ENCODE measurements around the gene BCAP29. TPM values are rescaled to one million over a fixed set of nuclear protein-coding genes. Genes with fewer than 3 reads are reported as not detected.

Gene BCAP29
- total and polyA plus RNA-seq, 2 of the 8 experiments (the other 6 are each of a cell fraction or from before 2014, with no cell fraction given), result 6.8 to 18.1 TPM

- Histone ChIP-seq H2BK12ac (ENCODE audit: low read depth, low read length) (no peak overlapping the region), H3K56ac (replicated peaks; ENCODE audit: insufficient read length, low read depth, low read length) (no peak overlapping the region), H2BK20ac (ENCODE audit: low read length) (no peak overlapping the region), H4K91ac (replicated peaks; ENCODE audit: insufficient read length, low read length) (no peak overlapping the region), H3K23ac (ENCODE audit: insufficient read length) (no peak overlapping the region), H3K18ac (ENCODE audit: extremely low read depth, low read length) (no peak overlapping the region), H3K9ac (replicated peaks in 1 of 4; ENCODE audit: extremely low read depth in 1 of 4, low read depth in 3 of 4, low read length in 3 of 4) (no peak overlapping the region), H2BK120ac (replicated peaks; ENCODE audit: low read depth, low read length) (no peak overlapping the region), H3K27me3 (replicated peaks in 1 of 4; ENCODE audit: control insufficient read depth in 3 of 4, extremely low read depth in 1 of 4, insufficient read depth in 3 of 4, low read length in 3 of 4) (peaks cover under 1 to 6% (median 2%) of the 10 kb centered on the region in 4 experiments; a peak in 5 of 7 replicates), H3K79me1 (ENCODE audit: low read depth, low read length) (no peaks in the 10 kb centered on the region), H3K4me2 (ENCODE audit: insufficient read depth in 1 of 2, low read depth in 2 of 2, low read length in 2 of 2) (no peak overlapping the region), H4K8ac (ENCODE audit: extremely low read depth, insufficient read depth, low read length) (no peak overlapping the region), H4K20me1 (replicated peaks in 1 of 2; ENCODE audit: control insufficient read depth in 1 of 2, insufficient read depth in 2 of 2, low read length in 2 of 2) (no peaks in the 10 kb centered on the region), H3K23me2 (ENCODE audit: low read depth, low read length) (no peaks in the 10 kb centered on the region), H3K4me3 (ENCODE audit: extremely low read depth in 1 of 4, insufficient read depth in 2 of 4, low read depth in 3 of 4, low read length in 4 of 4) (no peak overlapping the region), H2AK5ac (ENCODE audit: low read depth, low read length) (no peak overlapping the region), H2BK5ac (ENCODE audit: low read depth, low read length) (no peak overlapping the region), H3K9me3 (ENCODE audit: insufficient read depth in 2 of 2, low read depth in 1 of 2, low read length in 1 of 2) (no peaks in the 10 kb centered on the region), H3K14ac (ENCODE audit: insufficient read length) (no peak overlapping the region), H3K79me2 (ENCODE audit: control insufficient read depth in 1 of 2, insufficient read depth in 2 of 2, low read length in 2 of 2) (no peaks in the 10 kb centered on the region), H2BK15ac (ENCODE audit: low read length) (no peak overlapping the region), H3K27ac (ENCODE audit: low read depth, low read length) (no peak overlapping the region), H2AFZ (ENCODE audit: low read length) (no peak overlapping the region; the same call in 1 of the 2 replicates), H4K5ac (ENCODE audit: insufficient read length, low read depth, low read length) (no peak overlapping the region), H3K4me1 (replicated peaks in 1 of 4; ENCODE audit: control insufficient read depth in 3 of 4, insufficient read depth in 4 of 4, low read length in 3 of 4) (0 out of 7 replicates have a peak, but pooled peaks cover 0 to 2% (median 0%) of the 10 kb centered on the region in 4 experiments), H3K36me3 (ENCODE audit: control insufficient read depth in 2 of 4, insufficient read depth in 4 of 4, low read length in 3 of 4) (no peaks in the 10 kb centered on the region), H3K4ac (replicated peaks; ENCODE audit: insufficient read length, low read depth, low read length) (no peak overlapping the region)
- POLR2A ChIA-PET (ENCODE audit: partially characterized antibody), result no interaction called here
- FAIRE-seq (no peak), DNase-seq (ENCODE audit: low read depth in 1 of 2, low spot score in 2 of 2) (no peak)
- WGBS, 2 experiments (ENCODE audit: extremely low coverage in 1 of 2, insufficient coverage in 1 of 2, insufficient read length in 1 of 2, insufficient replicate concordance in 2 of 2, low coverage in 1 of 2, low lambda C conversion rate in 2 of 2, missing lambda C conversion rate in 1 of 2), result 99% methylated on average over 4 of the region's 4 CpGs; no CpG with 5 or more reads in 1 of the 2 experiments
- CTCF ChIA-PET (ENCODE audit: partially characterized antibody), result no interaction called here
- TF ChIP-seq HDAC6 (IDR thresholded peaks at IDR 0.05; ENCODE audit: low read depth, low read length) (no peak), SP2 (IDR thresholded peaks at IDR 0.05; ENCODE audit: low read length) (no peak), ZNF274 (IDR thresholded peaks at IDR 0.05; ENCODE audit: borderline replicate concordance, extremely low read depth, low read length) (no peak), MAX (IDR thresholded peaks at IDR 0.05) (no peak), SAP30 (IDR thresholded peaks at IDR 0.05; ENCODE audit: insufficient read depth, insufficient replicate concordance, low read length) (no peak), NANOG (IDR thresholded peaks at IDR 0.05; ENCODE audit: insufficient read depth, low read depth, low read length, poor library complexity, severe bottlenecking) (no peak), E2F6 (IDR thresholded peaks at IDR 0.05) (no peak), ASH2L (IDR thresholded peaks at IDR 0.05; ENCODE audit: low read length) (no peak), POU5F1 (IDR thresholded peaks at IDR 0.05; ENCODE audit: low read depth, low read length) (no peak), CBX8 (IDR thresholded peaks at IDR 0.05; ENCODE audit: borderline replicate concordance, low read depth, low read length) (no peak), TAF7 (optimal IDR thresholded peaks at IDR 0.05; ENCODE audit: borderline replicate concordance, low read depth, low read length) (no peak), RBBP5 (IDR thresholded peaks at IDR 0.05; ENCODE audit: borderline replicate concordance, low read depth, low read length) (no peak), CBX5 (IDR thresholded peaks at IDR 0.05; ENCODE audit: low read depth, low read length) (no peak), JUND (IDR thresholded peaks at IDR 0.05; ENCODE audit: low read length) (no peak)
Observed at GRCh38 chr7:107668296-107668695, 88.2 kb downstream of the BCAP29 start.

Measured in H1 (cell line).